ENCODE measurements around the gene PSME3IP1. TPM values are rescaled to one million over a fixed set of nuclear protein-coding genes. Genes with fewer than 3 reads are reported as not detected.

The PSME3IP1 gene
- total and polyA plus RNA-seq, 2 experiments from 2014 or later: 64.2 to 73.2 TPM

- TF ChIP-seq, protein P1, sequence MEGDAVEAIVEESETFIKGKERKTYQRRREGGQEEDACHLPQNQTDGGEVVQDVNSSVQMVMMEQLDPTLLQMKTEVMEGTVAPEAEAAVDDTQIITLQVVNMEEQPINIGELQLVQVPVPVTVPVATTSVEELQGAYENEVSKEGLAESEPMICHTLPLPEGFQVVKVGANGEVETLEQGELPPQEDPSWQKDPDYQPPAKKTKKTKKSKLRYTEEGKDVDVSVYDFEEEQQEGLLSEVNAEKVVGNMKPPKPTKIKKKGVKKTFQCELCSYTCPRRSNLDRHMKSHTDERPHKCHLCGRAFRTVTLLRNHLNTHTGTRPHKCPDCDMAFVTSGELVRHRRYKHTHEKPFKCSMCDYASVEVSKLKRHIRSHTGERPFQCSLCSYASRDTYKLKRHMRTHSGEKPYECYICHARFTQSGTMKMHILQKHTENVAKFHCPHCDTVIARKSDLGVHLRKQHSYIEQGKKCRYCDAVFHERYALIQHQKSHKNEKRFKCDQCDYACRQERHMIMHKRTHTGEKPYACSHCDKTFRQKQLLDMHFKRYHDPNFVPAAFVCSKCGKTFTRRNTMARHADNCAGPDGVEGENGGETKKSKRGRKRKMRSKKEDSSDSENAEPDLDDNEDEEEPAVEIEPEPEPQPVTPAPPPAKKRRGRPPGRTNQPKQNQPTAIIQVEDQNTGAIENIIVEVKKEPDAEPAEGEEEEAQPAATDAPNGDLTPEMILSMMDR (IDR thresholded peaks at IDR 0.05; ENCODE audit: poor library complexity): no peak
- TF ChIP-seq EZH2phosphoT487 (IDR thresholded peaks at IDR 0.05; ENCODE audit: low read depth, severe bottlenecking, unreplicated experiment) (no peak), EZH2 (IDR thresholded peaks at IDR 0.05; ENCODE audit: borderline replicate concordance) (no peak)
- Histone ChIP-seq H3K27me3 (no peaks in the 10 kb centered on the region), H3K79me2 (no peaks in the 10 kb centered on the region), H3K9me2 (replicated peaks; ENCODE audit: insufficient read depth) (no peaks in the 10 kb centered on the region), H2AFZ (no peak overlapping the region), H3K9me3 (ENCODE audit: low read depth) (no peaks in the 10 kb centered on the region), H3K4me1 (ENCODE audit: insufficient read depth) (no peaks in the 10 kb centered on the region), H4K20me1 (ENCODE audit: insufficient read depth, poor library complexity, severe bottlenecking) (no peaks in the 10 kb centered on the region), H3K4me2 (no peak overlapping the region), H3K27ac (no peak overlapping the region), H3K36me3 (replicated peaks; ENCODE audit: insufficient read depth, low read depth) (no peaks in the 10 kb centered on the region), H3K4me3 (no peak overlapping the region)
- DNase-seq (ENCODE audit: low spot score): no peak
- 78% methylated on average over 4 of the region's 4 CpGs for WGBS (ENCODE audit: low lambda C conversion rate, missing lambda C conversion rate)
Observed at GRCh38 chr16:57159447-57159846, 26.4 kb downstream of the PSME3IP1 start.

DNA sequence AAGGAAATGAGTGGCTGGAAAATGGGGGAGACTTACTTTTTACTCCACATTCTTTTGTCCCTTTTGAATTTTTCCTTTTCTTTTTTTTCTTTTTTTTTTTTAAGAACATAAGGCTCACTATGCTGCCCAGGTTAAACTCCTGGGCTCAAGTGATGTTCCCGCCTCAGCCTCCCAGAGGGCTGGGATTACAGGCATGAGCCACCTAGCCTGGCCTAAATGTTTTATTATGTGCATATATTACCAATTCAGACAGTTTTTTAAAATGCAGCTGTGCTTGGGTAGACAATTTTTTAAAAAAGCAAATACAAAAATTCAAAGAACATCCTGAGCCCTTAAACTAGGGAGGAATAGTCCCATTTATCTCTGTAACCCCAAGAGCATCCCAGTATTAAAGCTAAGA lies 28.3 kb downstream of the PSME3IP1 start:
- no peak for DNase-seq (ENCODE audit: low spot score)
- Histone ChIP-seq H3K4me3 (no peak overlapping the region), H2AFZ (no peak overlapping the region), H3K9me2 (replicated peaks; ENCODE audit: insufficient read depth) (no peaks in the 10 kb centered on the region), H3K36me3 (replicated peaks; ENCODE audit: insufficient read depth, low read depth) (peaks cover 3% of the 10 kb centered on the region), H3K79me2 (no peaks in the 10 kb centered on the region), H3K4me1 (ENCODE audit: insufficient read depth) (no peaks in the 10 kb centered on the region), H3K4me2 (no peak overlapping the region), H3K27ac (no peak overlapping the region), H3K9me3 (ENCODE audit: low read depth) (no peaks in the 10 kb centered on the region), H4K20me1 (ENCODE audit: insufficient read depth, poor library complexity, severe bottlenecking) (no peaks in the 10 kb centered on the region), H3K27me3 (no peaks in the 10 kb centered on the region)
- no peak for TF ChIP-seq EZH2 (IDR thresholded peaks at IDR 0.05; ENCODE audit: borderline replicate concordance)
- TF ChIP-seq, protein P1 (IDR thresholded peaks at IDR 0.05; ENCODE audit: poor library complexity): no peak
- TF ChIP-seq EZH2phosphoT487 (IDR thresholded peaks at IDR 0.05; ENCODE audit: low read depth, severe bottlenecking, unreplicated experiment): no peak
- 100% methylated on average over 1 of the region's 1 CpG for WGBS (ENCODE audit: low lambda C conversion rate, missing lambda C conversion rate)

- TF ChIP-seq EZH2 (IDR thresholded peaks at IDR 0.05; ENCODE audit: borderline replicate concordance): no peak
- TF ChIP-seq, protein P1 (IDR thresholded peaks at IDR 0.05; ENCODE audit: poor library complexity): no peak
- peak; percentile 40 for TF ChIP-seq EZH2phosphoT487 (IDR thresholded peaks at IDR 0.05; ENCODE audit: low read depth, severe bottlenecking, unreplicated experiment)
- H3K36me3 ChIP-seq (replicated peaks; ENCODE audit: insufficient read depth, low read depth): peaks cover 3% of the 10 kb centered on the region
- WGBS (ENCODE audit: low lambda C conversion rate, missing lambda C conversion rate): 57% methylated on average over 4 of the region's 4 CpGs
Observed at GRCh38 chr16:57156351-57156703, 29.5 kb downstream of the PSME3IP1 start.

More at GRCh38 chr16:57156351-57156703, 29.5 kb downstream of the PSME3IP1 start:
- Histone ChIP-seq H3K79me2 (no peaks in the 10 kb centered on the region), H3K27ac (no peak overlapping the region), H3K9me2 (replicated peaks; ENCODE audit: insufficient read depth) (no peaks in the 10 kb centered on the region), H3K4me2 (no peak overlapping the region), H3K4me1 (ENCODE audit: insufficient read depth) (no peaks in the 10 kb centered on the region), H2AFZ (no peak overlapping the region), H3K9me3 (ENCODE audit: low read depth) (no peaks in the 10 kb centered on the region), H3K27me3 (no peaks in the 10 kb centered on the region), H4K20me1 (ENCODE audit: insufficient read depth, poor library complexity, severe bottlenecking) (no peaks in the 10 kb centered on the region), H3K4me3 (no peak overlapping the region)
- DNase-seq (ENCODE audit: low spot score): no peak
